H1 (cell line): ENCODE measurements around the gene CCDC15. TPM values are rescaled to one million over a fixed set of nuclear protein-coding genes. Genes with fewer than 3 reads are reported as not detected.

ENCODE experiments used
- CTCF ChIA-PET: fragments of 300-600 bp; sonication (Branson Sonifier 250); formaldehyde crosslinking; loops from one replicate; lab custom pipeline; 2021; ENCODE audit not compliant: partially characterized antibody; lab: Charles Lee
- POLR2A ChIA-PET: fragments of 300-600 bp; sonication (Branson Sonifier 250); formaldehyde crosslinking; loops from one replicate; lab custom pipeline; 2021; ENCODE audit warnings: inconsistent platforms; ENCODE audit not compliant: partially characterized antibody; lab: Charles Lee
- DNase-seq, 2 experiments: peaks; one replicate each; pipeline versions ENCODE4 v3.0.0 to v3.0.0-alpha.2; 2010 to 2022; ENCODE audit warnings: low spot score in 2 of 2, low read depth in 1 of 2, mixed read lengths in 1 of 2
- FAIRE-seq: peaks from 2 replicates; lab custom pipeline; 2011; peaks lifted over from hg19 to GRCh38; lab: Jason Lieb, UNC
- H2AFZ ChIP-seq: 2 replicates; pipeline ENCODE4 v1.8.1; 2012; ENCODE audit warnings: low read length, inconsistent platforms
- H2AK5ac ChIP-seq: 2 replicates; pipeline ENCODE4 v1.6.1; 2013; ENCODE audit warnings: low read depth, low read length
- H2BK120ac ChIP-seq: replicated peaks from 2 replicates; pipeline ENCODE3; 2013; ENCODE audit warnings: low read depth, low read length, inconsistent platforms
- H2BK12ac ChIP-seq: 2 replicates; pipeline ENCODE4 v1.6.1; 2013; ENCODE audit warnings: low read depth, low read length
- H2BK15ac ChIP-seq: 2 replicates; pipeline ENCODE4 v1.6.1; 2013; ENCODE audit warnings: low read length
- H2BK20ac ChIP-seq: 2 replicates; pipeline ENCODE4 v1.6.1; 2013; ENCODE audit warnings: low read length
- H2BK5ac ChIP-seq: 2 replicates; pipeline ENCODE4 v1.6.1; 2013; ENCODE audit warnings: low read depth, low read length
- H3K14ac ChIP-seq: 2 replicates; pipeline ENCODE4 v1.6.1; 2013; ENCODE audit warnings: inconsistent platforms; ENCODE audit not compliant: insufficient read length
- H3K18ac ChIP-seq: 2 replicates; pipeline ENCODE4 v1.6.1; 2013; ENCODE audit warnings: low read length; ENCODE audit errors: extremely low read depth
- H3K23ac ChIP-seq: 2 replicates; pipeline ENCODE4 v1.6.1; 2013; ENCODE audit warnings: inconsistent platforms; ENCODE audit not compliant: insufficient read length
- H3K23me2 ChIP-seq: 2 replicates; pipeline ENCODE4 v1.6.1; 2013; ENCODE audit warnings: low read depth, low read length
- H3K27ac ChIP-seq: 2 replicates; pipeline ENCODE4 v1.6.1; 2011; ENCODE audit warnings: low read depth, low read length, inconsistent platforms
- H3K27me3 ChIP-seq, 4 experiments: replicated peaks in 1 of 4; 1 replicate in 1 of 4; 2 replicates in 3 of 4; pipeline versions ENCODE4 v1.6.1 to v1.8.1; 2011 to 2013; ENCODE audit warnings: low read length in 3 of 4, mild to moderate bottlenecking in 3 of 4, inconsistent platforms in 2 of 4, mixed read lengths in 2 of 4, moderate library complexity in 1 of 4; ENCODE audit not compliant: control insufficient read depth in 3 of 4, insufficient read depth in 3 of 4; ENCODE audit errors: extremely low read depth in 1 of 4
- H3K36me3 ChIP-seq, 4 experiments: 2 replicates each; pipeline versions ENCODE4 v1.6.1 to v1.8.1; 2011 to 2013; ENCODE audit warnings: mild to moderate bottlenecking in 4 of 4, low read length in 3 of 4, moderate library complexity in 2 of 4, control low read depth in 1 of 4, inconsistent platforms in 1 of 4; ENCODE audit not compliant: insufficient read depth in 4 of 4, control insufficient read depth in 2 of 4
- H3K4ac ChIP-seq: replicated peaks from 2 replicates; pipeline ENCODE3; 2013; ENCODE audit warnings: low read length, low read depth, mixed read lengths, inconsistent platforms; ENCODE audit not compliant: insufficient read length
- H3K4me1 ChIP-seq, 4 experiments: replicated peaks in 1 of 4; 1 replicate in 1 of 4; 2 replicates in 3 of 4; pipeline versions ENCODE4 v1.6.1 to v1.8.1; 2011 to 2013; ENCODE audit warnings: low read length in 3 of 4, inconsistent platforms in 2 of 4, mixed read lengths in 1 of 4; ENCODE audit not compliant: insufficient read depth in 4 of 4, control insufficient read depth in 3 of 4
- H3K4me2 ChIP-seq, 2 experiments: 2 replicates each; pipeline versions ENCODE4 v1.6.1 to v1.8.1; 2011 to 2013; ENCODE audit warnings: low read depth in 2 of 2, low read length in 2 of 2, control low read depth in 1 of 2, inconsistent platforms in 1 of 2, mild to moderate bottlenecking in 1 of 2; ENCODE audit not compliant: insufficient read depth in 1 of 2
- H3K4me3 ChIP-seq, 4 experiments: fragments of 200-600, 300-600 bp in 1 of 4; sonication (generic), shearing (Covaris generic), sonication (Bioruptor Twin) in 1 of 4; 2 replicates each; pipeline versions ENCODE4 v1.5.1 to v1.8.1; 2011 to 2016; ENCODE audit warnings: low read length in 4 of 4, low read depth in 3 of 4, control low read depth in 2 of 4, inconsistent platforms in 2 of 4, mild to moderate bottlenecking in 2 of 4, mixed read lengths in 1 of 4, moderate library complexity in 1 of 4; ENCODE audit not compliant: insufficient read depth in 2 of 4; ENCODE audit errors: extremely low read depth in 1 of 4
- H3K56ac ChIP-seq: replicated peaks from 2 replicates; pipeline ENCODE3; 2013; ENCODE audit warnings: low read depth, mild to moderate bottlenecking, mixed read lengths, low read length, inconsistent platforms; ENCODE audit not compliant: insufficient read length
- H3K79me1 ChIP-seq: 2 replicates; pipeline ENCODE4 v1.6.1; 2013; ENCODE audit warnings: low read depth, low read length, control low read depth
- H3K79me2 ChIP-seq, 2 experiments: 2 replicates each; pipeline versions ENCODE4 v1.6.1 to v1.8.1; 2012 to 2013; ENCODE audit warnings: low read length in 2 of 2, mild to moderate bottlenecking in 2 of 2, inconsistent platforms in 1 of 2; ENCODE audit not compliant: insufficient read depth in 2 of 2, control insufficient read depth in 1 of 2
- H3K9ac ChIP-seq, 4 experiments: replicated peaks in 1 of 4; 1 replicate in 1 of 4; 2 replicates in 3 of 4; pipeline versions ENCODE4 v1.6.1 to v1.8.1; 2011 to 2013; ENCODE audit warnings: low read depth in 3 of 4, low read length in 3 of 4, control low read depth in 2 of 4, mild to moderate bottlenecking in 2 of 4, moderate library complexity in 2 of 4, inconsistent platforms in 1 of 4; ENCODE audit errors: extremely low read depth in 1 of 4
- H3K9me3 ChIP-seq, 2 experiments: 2 replicates each; pipeline versions ENCODE4 v1.6.1 to v1.8.1; 2012 to 2013; ENCODE audit warnings: mild to moderate bottlenecking in 2 of 2, moderate library complexity in 2 of 2, control low read depth in 1 of 2, inconsistent platforms in 1 of 2, low read depth in 1 of 2, low read length in 1 of 2, mixed read lengths in 1 of 2; ENCODE audit not compliant: insufficient read depth in 2 of 2
- H4K20me1 ChIP-seq, 2 experiments: replicated peaks in 1 of 2; 2 replicates each; pipeline versions ENCODE3 to v1.8.1; 2011 to 2013; ENCODE audit warnings: inconsistent platforms in 2 of 2, low read length in 2 of 2, mild to moderate bottlenecking in 1 of 2; ENCODE audit not compliant: insufficient read depth in 2 of 2, control insufficient read depth in 1 of 2
- H4K5ac ChIP-seq: 2 replicates; pipeline ENCODE4 v1.6.1; 2013; ENCODE audit warnings: low read length, low read depth, mixed read lengths, inconsistent platforms; ENCODE audit not compliant: insufficient read length
- H4K8ac ChIP-seq: 2 replicates; pipeline ENCODE4 v1.8.0; 2013; ENCODE audit warnings: mild to moderate bottlenecking, moderate library complexity, low read length, inconsistent platforms; ENCODE audit not compliant: insufficient read depth; ENCODE audit errors: extremely low read depth
- H4K91ac ChIP-seq: replicated peaks from 2 replicates; pipeline ENCODE3; 2013; ENCODE audit warnings: low read length, mixed read lengths, inconsistent platforms; ENCODE audit not compliant: insufficient read length
- ATF3 ChIP-seq: IDR thresholded peaks from 2 replicates; pipeline ENCODE4 v1.6.1; 2011; ENCODE audit warnings: low read depth, mild to moderate bottlenecking, low read length; ENCODE audit not compliant: insufficient read depth
- CEBPB ChIP-seq: IDR thresholded peaks from 2 replicates; pipeline ENCODE4 v1.6.1; 2012; ENCODE audit warnings: low read depth, low read length
- HDAC2 ChIP-seq, 2 experiments: fragments of 300-600 bp in 1 of 2; sonication (generic) in 1 of 2; IDR thresholded peaks; 2 replicates each; pipeline ENCODE4 v1.6.1; 2011 to 2012; ENCODE audit warnings: low read depth in 2 of 2, low read length in 2 of 2, mild to moderate bottlenecking in 2 of 2, moderate library complexity in 2 of 2, borderline replicate concordance in 1 of 2, inconsistent platforms in 1 of 2
- MAFK ChIP-seq: IDR thresholded peaks from 2 replicates; pipeline ENCODE4 v1.6.1; 2012; ENCODE audit warnings: low read depth, mild to moderate bottlenecking, improper control_type of control experiment, low read length
- POLR2A ChIP-seq, 2 experiments: IDR thresholded peaks; 1 replicate in 1 of 2; 2 replicates in 1 of 2; pipeline ENCODE4 v1.6.1; 2011; ENCODE audit warnings: low read depth in 2 of 2, low read length in 2 of 2, mild to moderate bottlenecking in 2 of 2; ENCODE audit errors: control extremely low read depth in 1 of 2
- RAD21 ChIP-seq, 2 experiments: IDR thresholded peaks in 1 of 2; conservative IDR thresholded peaks in 1 of 2; 2 replicates each; pipeline ENCODE4 v1.6.1; 2011; ENCODE audit warnings: low read depth in 2 of 2, low read length in 2 of 2, improper control_type of control experiment in 1 of 2, inconsistent platforms in 1 of 2, mild to moderate bottlenecking in 1 of 2, moderate library complexity in 1 of 2
- SAP30 ChIP-seq: fragments of 300-600 bp; sonication (generic); IDR thresholded peaks from 2 replicates; pipeline ENCODE4 v1.7.1; 2012; ENCODE audit warnings: low read length, moderate library complexity, mild to moderate bottlenecking, inconsistent platforms; ENCODE audit not compliant: insufficient read depth, insufficient replicate concordance
- SIX5 ChIP-seq: IDR thresholded peaks from 2 replicates; pipeline ENCODE4 v1.6.1; 2011; ENCODE audit warnings: mild to moderate bottlenecking, low read depth, low read length
- TAF7 ChIP-seq: optimal IDR thresholded peaks from 2 replicates; pipeline ENCODE3; 2011; ENCODE audit warnings: low read depth, mild to moderate bottlenecking, inconsistent platforms, low read length, moderate library complexity, borderline replicate concordance
- WGBS, 2 experiments: shearing (Covaris generic) in 1 of 2; methylation state at CpG; one replicate each; pipeline versions ENCODE4 v1.1.6 to v1.1.7; 2013 to 2015; ENCODE audit warnings: low lambda C conversion rate in 2 of 2, mixed read lengths in 2 of 2, inconsistent platforms in 1 of 2, low coverage in 1 of 2, missing lambda C conversion rate in 1 of 2; ENCODE audit not compliant: insufficient replicate concordance in 2 of 2, insufficient coverage in 1 of 2, insufficient read length in 1 of 2; ENCODE audit errors: extremely low coverage in 1 of 2, missing lambda C conversion rate in 1 of 2; 5-methylcytosine and 5-hydroxymethylcytosine counted together
- polyA plus RNA-seq, 7 experiments: library from polyadenylated mRNA; depleted of rRNA in 3 of 7; stranded (reverse) in 5 of 7; unstranded in 2 of 7; fragments of >200 nt in 5 of 7; fragments of 200-250 nt in 2 of 7; gene quantifications; 1 replicate in 5 of 7; 2 replicates in 1 of 7; 4 replicates in 1 of 7; pipeline versions ENCODE4 v1.2.1 to v1.2.3, GENCODE V29; 2011 to 2013; ENCODE audit warnings: missing spikeins in 2 of 7, mixed read lengths in 2 of 7
- total RNA-seq: library from RNA; stranded (reverse); fragmentation: NEBNext Ultra II Directional; extraction: Animal tissue kit (Norgen Biotek cat#: 25700); gene quantifications from 2 replicates; pipeline ENCODE4 v1.2.1, GENCODE V29; 2021
- TF ChIP-seq, protein P1 (sequence below), 3 experiments: IDR thresholded peaks; 1 replicate in 2 of 3; 2 replicates in 1 of 3; pipeline versions ENCODE4 v1.5.1 to v1.6.1; 2011; ENCODE audit warnings: low read length in 3 of 3, mild to moderate bottlenecking in 3 of 3, inconsistent platforms in 2 of 3, low read depth in 1 of 3, moderate library complexity in 1 of 3; ENCODE audit not compliant: insufficient read depth in 1 of 3; ENCODE audit errors: control extremely low read depth in 1 of 3

Gene CCDC15
- total and polyA plus RNA-seq, 2 of the 8 experiments (the other 6 are each of a cell fraction or from before 2014, with no cell fraction given): 1.5 to 3.1 TPM

- Histone ChIP-seq H3K23ac (no peak overlapping the region), H4K8ac (no peak overlapping the region), H3K36me3 (no peaks in the 10 kb centered on the region), H3K27ac (no peak overlapping the region), H3K56ac (no peak overlapping the region), H3K27me3 (peaks cover 1 to 29% (median 24%) of the 10 kb centered on the region in 4 experiments), H2BK120ac (no peak overlapping the region), H3K4me2 (no peak overlapping the region), H3K18ac (no peak overlapping the region), H2AK5ac (no peak overlapping the region), H4K20me1 (no peaks in the 10 kb centered on the region), H3K79me2 (no peaks in the 10 kb centered on the region), H2BK5ac (no peak overlapping the region), H3K9me3 (no peaks in the 10 kb centered on the region), H4K5ac (no peak overlapping the region), H2BK15ac (no peak overlapping the region), H3K4me1 (peaks cover 0 to 2% (median 0%) of the 10 kb centered on the region in 4 experiments; a peak in 2 of 7 replicates), H2AFZ (no peak overlapping the region), H3K9ac (no peak overlapping the region), H3K14ac (no peak overlapping the region), H3K23me2 (peaks cover 11% of the 10 kb centered on the region), H2BK20ac (no peak overlapping the region), H2BK12ac (no peak overlapping the region), H3K79me1 (no peaks in the 10 kb centered on the region), H3K4ac (no peak overlapping the region), H4K91ac (no peak overlapping the region), H3K4me3 (no peak overlapping the region)
- FAIRE-seq (no peak), DNase-seq (no peak)
- POLR2A ChIA-PET: no interaction called here
- CTCF ChIA-PET: interaction anchor here (0.6 to 1.4 kb wide), 9 partner anchors 8 to 367 kb away, joined by 3 to 4 read pairs (median 3); no protein-coding TSS in a partner anchor
- WGBS, 2 experiments: 82% methylated on average over 4 of the region's 4 CpGs; no CpG with 5 or more reads in 1 of the 2 experiments
- no peak for TF ChIP-seq HDAC2 (IDR thresholded peaks at IDR 0.05; ENCODE audit: borderline replicate concordance in 1 of 2, low read depth in 2 of 2, low read length in 2 of 2)
- TF ChIP-seq TAF7: no peak
- TF ChIP-seq, protein P1, sequence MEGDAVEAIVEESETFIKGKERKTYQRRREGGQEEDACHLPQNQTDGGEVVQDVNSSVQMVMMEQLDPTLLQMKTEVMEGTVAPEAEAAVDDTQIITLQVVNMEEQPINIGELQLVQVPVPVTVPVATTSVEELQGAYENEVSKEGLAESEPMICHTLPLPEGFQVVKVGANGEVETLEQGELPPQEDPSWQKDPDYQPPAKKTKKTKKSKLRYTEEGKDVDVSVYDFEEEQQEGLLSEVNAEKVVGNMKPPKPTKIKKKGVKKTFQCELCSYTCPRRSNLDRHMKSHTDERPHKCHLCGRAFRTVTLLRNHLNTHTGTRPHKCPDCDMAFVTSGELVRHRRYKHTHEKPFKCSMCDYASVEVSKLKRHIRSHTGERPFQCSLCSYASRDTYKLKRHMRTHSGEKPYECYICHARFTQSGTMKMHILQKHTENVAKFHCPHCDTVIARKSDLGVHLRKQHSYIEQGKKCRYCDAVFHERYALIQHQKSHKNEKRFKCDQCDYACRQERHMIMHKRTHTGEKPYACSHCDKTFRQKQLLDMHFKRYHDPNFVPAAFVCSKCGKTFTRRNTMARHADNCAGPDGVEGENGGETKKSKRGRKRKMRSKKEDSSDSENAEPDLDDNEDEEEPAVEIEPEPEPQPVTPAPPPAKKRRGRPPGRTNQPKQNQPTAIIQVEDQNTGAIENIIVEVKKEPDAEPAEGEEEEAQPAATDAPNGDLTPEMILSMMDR (IDR thresholded peaks at IDR 0.05; ENCODE audit: control extremely low read depth in 1 of 3, insufficient read depth in 1 of 3, low read depth in 1 of 3, low read length in 3 of 3): no peak
- TF ChIP-seq MAFK: no peak
- TF ChIP-seq SAP30: no peak
- TF ChIP-seq RAD21 (IDR thresholded peaks at IDR 0.05 in 1 of 2, conservative IDR thresholded peaks at IDR 0.05 in 1 of 2; ENCODE audit: low read depth in 2 of 2, low read length in 2 of 2): no peak
- no peak for TF ChIP-seq SIX5
- TF ChIP-seq CEBPB: no peak
- TF ChIP-seq ATF3: no peak
- TF ChIP-seq POLR2A (IDR thresholded peaks at IDR 0.05; ENCODE audit: control extremely low read depth in 1 of 2, low read depth in 2 of 2, low read length in 2 of 2): no peak
These were observed 107.3 kb downstream of the CCDC15 start for GRCh38 chr11:125061281-125061680.
